Stimulated activated CD4-positive, alpha-beta T cell treated with anti-CD3 and anti-CD28 coated beads, Interleukin-15, amount 100 ng/mL, for 48 hours (primary cell): ENCODE measurements around the gene TUBA1C.
A peak's percentile ranks its signal among the peaks of the same experiment; 100 is the strongest.

Experiments
- DNase-seq, 2 donors: peaks; one replicate each; pipeline ENCODE4 v3.0.0-alpha.2; 2020; ENCODE audit warnings: low read depth in 2 of 2

The TUBA1C gene

GRCh38 chr12:49283541-49284429 is 18.9 kb downstream of the TUBA1C start:
- no peak for DNase-seq

DNA sequence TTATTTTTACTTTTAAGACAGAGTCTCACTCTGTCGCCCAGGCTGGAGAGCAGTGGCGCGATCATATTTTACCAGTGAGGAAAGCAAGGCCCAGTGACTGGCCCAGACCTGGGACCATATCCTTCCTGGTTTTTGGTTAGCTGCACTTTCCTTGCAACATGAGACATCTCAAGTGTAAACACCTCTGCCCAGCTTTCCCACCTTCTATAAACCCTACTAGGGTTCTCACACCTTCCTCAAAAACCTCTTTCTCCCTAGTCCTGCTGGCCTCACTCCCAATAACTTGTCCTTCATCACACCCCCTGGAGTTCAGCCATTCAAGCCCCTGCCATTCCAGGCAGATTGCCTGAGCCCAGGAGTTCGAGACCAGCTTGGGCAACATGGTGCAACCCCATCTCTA is 19.8 kb downstream of the TUBA1C start:
- no peak for DNase-seq

DNA sequence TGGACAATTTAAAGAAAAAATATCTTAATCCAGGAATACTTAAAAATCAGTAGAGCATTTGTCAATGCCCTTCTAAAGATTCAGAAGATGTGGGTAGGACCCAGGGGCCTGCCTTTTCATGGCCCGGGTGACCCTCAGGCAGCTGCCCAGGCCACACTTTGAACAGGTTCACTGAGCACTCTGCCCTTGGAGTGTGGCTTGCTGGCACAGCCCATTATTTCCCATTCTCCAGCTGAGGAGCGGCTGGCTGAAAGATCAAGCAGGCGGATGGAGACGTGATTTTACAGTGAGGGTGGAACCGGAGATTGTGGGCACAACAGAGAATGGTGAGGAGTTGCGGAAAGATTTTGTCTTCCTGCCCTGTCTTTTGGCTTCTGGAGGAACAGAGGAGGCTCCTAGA is 23.0 kb downstream of the TUBA1C start:
- DNase-seq = no peak

GRCh38 chr12:49288412-49288853 is 23.6 kb downstream of the TUBA1C start:
- DNase-seq = peak in 1 of 2 donors; percentile 50

GRCh38 chr12:49288922-49289555 is 24.2 kb downstream of the TUBA1C start:
- DNase-seq = no peak

DNA sequence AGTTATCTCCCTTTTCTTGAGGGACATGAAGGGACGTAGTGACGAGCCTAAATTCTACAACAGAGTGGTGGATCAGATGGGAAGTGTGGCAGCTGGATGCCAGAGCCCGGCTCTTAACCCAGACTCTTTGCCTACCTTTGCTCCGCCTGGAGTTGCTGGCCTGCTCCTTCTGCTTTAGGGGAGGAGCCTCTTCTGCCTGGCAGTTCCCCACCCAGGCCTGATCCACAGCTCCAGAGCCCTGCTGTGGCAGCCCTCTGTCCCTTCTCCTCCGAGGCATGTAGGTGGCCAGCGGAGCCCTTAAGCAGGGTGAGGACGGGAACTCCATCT is 27.8 kb downstream of the TUBA1C start:
- DNase-seq = no peak

GRCh38 chr12:49293056-49293956 is 28.4 kb downstream of the TUBA1C start:
- DNase-seq = no peak

DNA sequence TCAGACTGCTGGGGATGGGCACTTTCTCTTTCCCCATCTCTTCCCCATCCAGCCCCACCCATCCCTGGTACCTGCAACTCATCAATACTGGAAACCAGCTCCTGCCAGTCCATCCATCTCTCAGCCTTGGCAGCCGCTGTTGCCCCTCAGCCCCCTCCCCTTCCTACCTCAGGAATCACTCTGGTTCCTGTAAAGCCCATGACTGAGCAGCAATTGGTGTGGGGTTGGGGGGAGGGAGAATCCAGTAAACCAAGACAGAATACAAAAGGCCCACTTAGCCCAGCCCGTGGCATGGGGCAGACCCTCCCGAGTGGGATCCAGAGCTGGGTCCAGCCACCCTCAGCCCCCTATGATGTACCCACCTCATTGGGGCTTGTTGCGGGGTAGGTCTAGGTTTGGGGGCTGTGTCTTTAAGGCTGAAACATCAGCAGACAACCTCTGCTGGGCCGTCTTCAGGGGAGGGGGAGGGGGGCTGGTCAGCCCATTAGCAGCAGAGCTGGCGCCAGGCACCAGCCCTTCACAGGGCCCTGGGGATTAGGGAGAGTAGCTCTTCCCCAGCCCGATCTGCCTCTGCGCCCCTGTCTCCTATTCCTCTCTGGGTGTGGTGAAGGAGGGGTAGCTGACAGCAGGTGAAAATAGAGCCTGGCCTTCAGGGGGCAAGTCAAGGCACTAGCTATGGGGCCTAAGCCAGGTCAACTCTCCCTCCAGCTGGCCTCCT is 29.4 kb downstream of the TUBA1C start:
- DNase-seq = no peak

- DNase-seq = no peak
Measured at GRCh38 chr12:49294804-49295081, 29.9 kb downstream of the TUBA1C start.

DNA sequence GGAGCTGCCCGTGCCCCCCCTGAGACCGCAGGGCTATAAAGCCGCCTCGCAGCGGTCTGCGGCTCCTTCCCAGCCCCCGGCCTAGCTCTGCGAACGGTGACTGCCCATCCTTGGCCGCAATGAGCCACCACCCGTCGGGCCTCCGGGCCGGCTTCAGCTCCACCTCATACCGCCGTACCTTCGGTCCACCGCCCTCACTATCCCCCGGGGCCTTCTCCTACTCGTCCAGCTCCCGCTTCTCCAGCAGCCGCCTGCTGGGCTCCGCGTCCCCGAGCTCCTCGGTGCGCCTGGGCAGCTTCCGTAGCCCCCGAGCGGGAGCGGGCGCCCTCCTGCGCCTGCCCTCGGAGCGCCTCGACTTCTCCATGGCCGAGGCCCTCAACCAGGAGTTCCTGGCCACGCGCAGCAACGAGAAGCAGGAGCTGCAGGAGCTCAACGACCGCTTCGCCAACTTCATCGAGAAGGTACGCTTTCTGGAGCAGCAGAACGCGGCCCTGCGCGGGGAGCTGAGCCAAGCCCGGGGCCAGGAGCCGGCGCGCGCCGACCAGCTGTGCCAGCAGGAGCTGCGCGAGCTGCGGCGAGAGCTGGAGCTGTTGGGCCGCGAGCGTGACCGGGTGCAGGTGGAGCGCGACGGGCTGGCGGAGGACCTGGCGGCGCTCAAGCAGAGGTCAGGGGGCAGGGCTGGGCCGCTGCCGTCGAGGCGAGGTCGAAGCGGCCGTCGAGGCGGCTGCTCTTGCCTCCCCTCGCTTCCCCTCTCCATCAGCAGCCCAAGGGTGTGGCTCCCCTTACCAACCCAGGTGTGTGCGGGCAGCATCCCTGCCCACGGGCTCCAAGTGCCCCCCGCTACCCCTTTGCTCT is 30.4 kb downstream of the TUBA1C start, which contains the start of gene PRPH:
PRPH (plus strand) TSS at position 66 of the 855 bp plus-strand sequence; CDS start at position 120, 54 bp downstream.
- no peak for DNase-seq

DNA sequence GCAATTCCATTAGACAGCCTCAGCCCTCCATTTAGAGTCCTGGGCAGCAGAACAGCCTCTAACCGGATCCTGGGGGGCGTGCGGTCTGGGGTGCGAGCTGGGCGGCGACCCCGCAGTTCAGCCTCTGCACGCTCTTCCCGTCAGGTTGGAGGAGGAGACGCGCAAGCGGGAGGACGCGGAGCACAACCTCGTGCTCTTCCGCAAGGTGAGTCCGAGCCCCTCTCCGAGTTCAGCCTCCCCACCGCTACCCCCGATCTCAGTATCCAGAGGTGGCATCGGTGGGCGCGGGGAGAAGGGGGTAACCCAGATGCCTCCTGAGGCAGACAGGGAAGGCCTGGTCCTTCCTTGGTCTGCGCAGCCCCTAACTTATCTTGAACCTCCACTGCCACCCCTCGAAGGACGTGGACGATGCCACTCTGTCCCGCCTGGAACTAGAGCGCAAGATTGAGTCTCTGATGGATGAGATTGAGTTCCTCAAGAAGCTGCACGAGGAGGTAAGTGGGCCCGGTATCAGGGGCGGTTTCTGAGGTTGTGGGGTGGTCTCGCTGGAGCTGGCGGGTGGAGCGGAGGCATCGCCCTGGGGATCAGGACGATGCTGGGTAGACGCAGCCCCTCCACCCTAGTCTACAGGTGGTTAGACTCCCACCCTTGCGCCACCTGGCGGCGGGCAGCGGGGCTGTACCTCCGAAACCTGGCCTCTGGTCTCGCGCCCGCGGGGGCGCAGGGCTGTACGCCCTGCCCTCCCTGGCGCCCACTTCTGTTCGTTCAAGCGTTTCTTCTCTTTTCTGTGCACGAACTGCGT is 31.4 kb downstream of the TUBA1C start:
- DNase-seq = peak; percentile 32 to 63

DNA sequence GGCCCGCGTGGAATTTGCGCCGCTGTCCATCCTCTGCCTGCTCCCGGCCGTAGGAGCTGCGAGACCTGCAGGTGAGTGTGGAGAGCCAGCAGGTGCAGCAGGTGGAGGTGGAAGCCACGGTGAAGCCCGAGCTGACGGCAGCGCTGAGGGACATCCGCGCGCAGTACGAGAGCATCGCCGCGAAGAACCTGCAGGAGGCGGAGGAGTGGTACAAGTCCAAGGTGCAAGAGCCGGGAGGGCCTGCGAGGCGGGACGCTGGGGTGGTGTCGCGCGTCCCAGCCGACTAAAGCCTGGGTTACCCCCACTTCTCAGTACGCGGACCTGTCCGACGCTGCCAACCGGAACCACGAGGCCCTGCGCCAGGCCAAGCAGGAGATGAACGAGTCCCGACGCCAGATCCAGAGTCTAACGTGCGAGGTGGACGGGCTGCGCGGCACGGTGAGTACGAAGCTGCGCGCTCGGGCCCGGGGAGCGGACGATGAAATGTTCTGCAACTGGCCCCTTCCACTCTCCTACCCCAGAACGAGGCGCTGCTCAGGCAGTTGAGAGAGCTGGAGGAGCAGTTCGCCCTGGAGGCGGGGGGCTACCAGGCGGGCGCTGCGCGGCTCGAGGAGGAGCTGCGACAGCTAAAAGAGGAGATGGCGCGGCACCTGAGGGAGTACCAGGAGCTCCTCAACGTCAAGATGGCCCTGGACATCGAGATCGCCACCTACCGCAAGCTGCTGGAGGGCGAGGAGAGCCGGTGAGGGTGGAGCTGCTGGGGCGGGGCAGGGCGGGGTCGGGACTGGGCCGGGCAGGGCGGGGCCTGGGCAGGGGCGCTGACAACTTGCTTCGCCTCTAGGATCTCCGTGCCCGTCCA is 32.2 kb downstream of the TUBA1C start:
- peak in 1 of 2 donors; percentile 36 for DNase-seq

DNA sequence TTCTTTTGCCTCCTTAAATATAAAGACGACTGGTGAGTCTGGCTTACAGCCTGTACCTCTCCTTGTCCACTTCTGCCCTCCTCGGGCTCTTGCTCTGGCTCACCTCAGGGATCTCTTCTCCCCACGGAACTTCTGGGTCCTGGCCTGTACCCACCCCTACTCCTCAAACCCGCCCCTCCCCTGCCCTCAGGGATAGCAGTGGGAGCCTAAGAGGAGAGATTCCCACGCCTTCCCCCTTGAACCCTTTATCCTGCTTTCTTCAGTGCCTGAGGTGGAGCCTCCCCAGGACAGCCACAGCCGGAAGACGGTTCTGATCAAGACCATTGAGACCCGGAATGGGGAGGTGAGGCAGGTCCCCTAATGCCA is 32.8 kb downstream of the TUBA1C start:
- DNase-seq = no peak

GRCh38 chr12:49298160-49298559 is 33.3 kb downstream of the TUBA1C start:
- no peak for DNase-seq

- DNase-seq = no peak
Measured at GRCh38 chr12:49301760-49302159, 36.9 kb downstream of the TUBA1C start.

DNA sequence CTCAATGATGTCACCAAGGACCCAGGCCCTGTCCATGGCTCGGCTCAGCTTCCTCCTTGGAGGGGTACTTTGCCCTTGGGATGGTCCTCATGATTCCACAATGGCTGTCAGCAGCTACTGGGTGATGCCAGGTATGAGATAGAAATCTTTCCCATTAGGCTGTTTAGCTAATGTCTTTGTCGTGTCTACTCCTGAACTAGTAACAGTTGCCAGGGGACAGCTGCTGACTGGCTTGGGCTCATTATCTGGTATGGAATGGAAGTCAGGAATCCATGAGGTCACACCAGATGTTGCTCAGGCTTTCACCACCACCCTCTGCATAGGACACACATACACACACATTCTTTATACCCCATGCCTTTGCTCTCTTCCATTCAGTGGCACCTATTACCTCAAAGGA is 39.3 kb downstream of the TUBA1C start:
- no peak for DNase-seq

GRCh38 chr12:49305762-49306510 is 41.1 kb downstream of the TUBA1C start:
- no peak for DNase-seq

DNA sequence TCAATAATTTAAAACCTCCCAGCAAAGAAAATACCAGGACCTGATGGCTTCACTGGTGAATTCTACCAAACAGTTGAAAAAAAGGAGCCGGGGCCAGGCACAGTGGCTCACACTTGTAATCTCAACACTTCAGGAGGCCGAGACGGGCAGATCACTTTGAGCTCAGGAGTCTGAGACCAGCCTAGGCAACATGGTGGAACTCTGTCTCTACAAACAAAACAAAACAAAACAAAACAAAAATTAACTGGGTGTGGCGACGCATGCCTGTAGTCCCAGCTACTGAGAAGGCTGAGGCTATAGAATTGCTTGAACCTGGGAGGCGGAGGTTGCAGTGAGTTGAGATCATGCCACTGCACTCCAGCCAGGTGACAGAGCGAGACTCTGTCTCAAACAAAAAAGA is 44.5 kb downstream of the TUBA1C start:
- DNase-seq = no peak
